Fibroblast of lung (primary cell): ENCODE results near the gene GALNT18. TPM values are rescaled to one million over a fixed set of nuclear protein-coding genes. Genes with fewer than 3 reads are reported as not detected.

Experiments used
- DNase-seq, 2 donors: peaks; one replicate each; pipeline versions ENCODE4 v3.0.0 to v3.0.0-alpha.2; 2010; ENCODE audit warnings: low read depth in 2 of 2
- H2AFZ ChIP-seq: 2 replicates; pipeline ENCODE4 v1.5.1; 2012; ENCODE audit warnings: low read length, control low read depth, inconsistent platforms
- H3K27ac ChIP-seq: 2 replicates; pipeline ENCODE4 v1.5.1; 2011; ENCODE audit warnings: low read length, control low read depth; ENCODE audit not compliant: insufficient read depth
- H3K27me3 ChIP-seq: 2 replicates; pipeline ENCODE4 v1.5.1; 2011; ENCODE audit warnings: mild to moderate bottlenecking, low read length; ENCODE audit not compliant: control insufficient read depth, insufficient read depth
- H3K36me3 ChIP-seq: 2 replicates; pipeline ENCODE4 v1.5.1; 2011; ENCODE audit warnings: low read length; ENCODE audit not compliant: control insufficient read depth, insufficient read depth
- H3K4me1 ChIP-seq: 2 replicates; pipeline ENCODE4 v1.5.1; 2011; ENCODE audit warnings: low read length; ENCODE audit not compliant: control insufficient read depth, insufficient read depth; ENCODE audit errors: extremely low read depth
- H3K4me2 ChIP-seq: 2 replicates; pipeline ENCODE4 v1.5.1; 2011; ENCODE audit warnings: low read length, control low read depth; ENCODE audit not compliant: insufficient read depth; ENCODE audit errors: extremely low read depth
- H3K4me3 ChIP-seq, 4 experiments: fragments of 200-600 bp in 1 of 4; sonication (generic) in 1 of 4; replicated peaks in 1 of 4; 2 replicates each; pipeline ENCODE4 v1.5.1; 2011 to 2016; ENCODE audit warnings: low read length in 4 of 4, low read depth in 3 of 4, mild to moderate bottlenecking in 3 of 4, control low read depth in 2 of 4, inconsistent platforms in 1 of 4, mixed read lengths in 1 of 4; ENCODE audit not compliant: insufficient read depth in 1 of 4; ENCODE audit errors: control extremely low read depth in 1 of 4
- H3K79me2 ChIP-seq: 2 replicates; pipeline ENCODE4 v1.5.1; 2012; ENCODE audit warnings: mild to moderate bottlenecking, low read length, inconsistent platforms; ENCODE audit not compliant: control insufficient read depth, insufficient read depth
- H3K9ac ChIP-seq: 2 replicates; pipeline ENCODE4 v1.5.1; 2011; ENCODE audit warnings: mild to moderate bottlenecking, low read length, control low read depth; ENCODE audit not compliant: insufficient read depth
- H3K9me3 ChIP-seq: 2 replicates; pipeline ENCODE4 v1.5.1; 2012; ENCODE audit warnings: low read depth, low read length; ENCODE audit not compliant: control insufficient read depth, insufficient read depth
- H4K20me1 ChIP-seq: 2 replicates; pipeline ENCODE4 v1.5.1; 2011; ENCODE audit warnings: low read length; ENCODE audit not compliant: control insufficient read depth, insufficient read depth; ENCODE audit errors: extremely low read depth
- EZH2 ChIP-seq: IDR thresholded peaks from 2 replicates; pipeline ENCODE4 v1.5.1; 2012; ENCODE audit warnings: low read length, control low read depth, mild to moderate bottlenecking; ENCODE audit errors: missing control alignments
- polyA plus RNA-seq, 2 donors: library from polyadenylated mRNA; depleted of rRNA in 1 of 2; stranded (reverse) in 1 of 2; unstranded in 1 of 2; fragments of >200 nt; gene quantifications; 2 replicates each; pipeline ENCODE4 v1.2.1, GENCODE V29; 2011 to 2012; ENCODE audit warnings: missing spikeins in 1 of 2
- total RNA-seq: library from RNA; depleted of rRNA; stranded (reverse); fragments of >200 nt; gene quantifications from 2 replicates; pipeline ENCODE4 v1.2.1, GENCODE V29; 2014
- TF ChIP-seq, protein P1 (sequence below), 2 donors: IDR thresholded peaks in 1 of 2; conservative IDR thresholded peaks in 1 of 2; 1 replicate in 1 of 2; 2 replicates in 1 of 2; pipeline ENCODE4 v1.5.1; 2011 to 2012; ENCODE audit warnings: low read length in 2 of 2, control low read depth in 1 of 2, inconsistent platforms in 1 of 2, low read depth in 1 of 2, mild to moderate bottlenecking in 1 of 2

Gene GALNT18
- total and polyA plus RNA-seq, 2 donors (not counting 1 experiment from before 2014, with no cell fraction given) = 0.50 to 19.3 TPM

- no peak for DNase-seq
- Histone ChIP-seq H4K20me1 (no peaks in the 10 kb centered on the region), H3K4me2 (no peak overlapping the region), H3K4me3 (no peak overlapping the region), H3K27ac (no peak overlapping the region), H3K9me3 (no peaks in the 10 kb centered on the region), H3K79me2 (no peaks in the 10 kb centered on the region), H3K9ac (no peak overlapping the region), H3K36me3 (no peaks in the 10 kb centered on the region), H2AFZ (no peak overlapping the region), H3K27me3 (no peaks in the 10 kb centered on the region), H3K4me1 (no peaks in the 10 kb centered on the region)
- TF ChIP-seq EZH2 = no peak
- TF ChIP-seq, protein P1, sequence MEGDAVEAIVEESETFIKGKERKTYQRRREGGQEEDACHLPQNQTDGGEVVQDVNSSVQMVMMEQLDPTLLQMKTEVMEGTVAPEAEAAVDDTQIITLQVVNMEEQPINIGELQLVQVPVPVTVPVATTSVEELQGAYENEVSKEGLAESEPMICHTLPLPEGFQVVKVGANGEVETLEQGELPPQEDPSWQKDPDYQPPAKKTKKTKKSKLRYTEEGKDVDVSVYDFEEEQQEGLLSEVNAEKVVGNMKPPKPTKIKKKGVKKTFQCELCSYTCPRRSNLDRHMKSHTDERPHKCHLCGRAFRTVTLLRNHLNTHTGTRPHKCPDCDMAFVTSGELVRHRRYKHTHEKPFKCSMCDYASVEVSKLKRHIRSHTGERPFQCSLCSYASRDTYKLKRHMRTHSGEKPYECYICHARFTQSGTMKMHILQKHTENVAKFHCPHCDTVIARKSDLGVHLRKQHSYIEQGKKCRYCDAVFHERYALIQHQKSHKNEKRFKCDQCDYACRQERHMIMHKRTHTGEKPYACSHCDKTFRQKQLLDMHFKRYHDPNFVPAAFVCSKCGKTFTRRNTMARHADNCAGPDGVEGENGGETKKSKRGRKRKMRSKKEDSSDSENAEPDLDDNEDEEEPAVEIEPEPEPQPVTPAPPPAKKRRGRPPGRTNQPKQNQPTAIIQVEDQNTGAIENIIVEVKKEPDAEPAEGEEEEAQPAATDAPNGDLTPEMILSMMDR (conservative IDR thresholded peaks at IDR 0.05 in 1 of 2, IDR thresholded peaks at IDR 0.05 in 1 of 2; ENCODE audit: low read depth in 1 of 2, low read length in 2 of 2) = no peak
These were observed 69.2 kb downstream of the GALNT18 start for GRCh38 chr11:11552529-11553087.

GRCh38 chr11:11550534-11550933 is 71.3 kb downstream of the GALNT18 start:
- TF ChIP-seq, protein P1 (conservative IDR thresholded peaks at IDR 0.05 in 1 of 2, IDR thresholded peaks at IDR 0.05 in 1 of 2; ENCODE audit: low read depth in 1 of 2, low read length in 2 of 2) = no peak
- no peak for TF ChIP-seq EZH2
- no peaks in the 10 kb centered on the region for H3K27me3 ChIP-seq
- H3K4me2 ChIP-seq = no peak overlapping the region
- no peak overlapping the region for H2AFZ ChIP-seq
- H3K9me3 ChIP-seq = no peaks in the 10 kb centered on the region
- H3K79me2 ChIP-seq = no peaks in the 10 kb centered on the region
- DNase-seq = no peak
- H3K4me3 ChIP-seq = no peak overlapping the region
- H3K4me1 ChIP-seq = no peaks in the 10 kb centered on the region
- H3K36me3 ChIP-seq = no peaks in the 10 kb centered on the region
- no peak overlapping the region for H3K27ac ChIP-seq
- H4K20me1 ChIP-seq = no peaks in the 10 kb centered on the region
- no peak overlapping the region for H3K9ac ChIP-seq

DNA sequence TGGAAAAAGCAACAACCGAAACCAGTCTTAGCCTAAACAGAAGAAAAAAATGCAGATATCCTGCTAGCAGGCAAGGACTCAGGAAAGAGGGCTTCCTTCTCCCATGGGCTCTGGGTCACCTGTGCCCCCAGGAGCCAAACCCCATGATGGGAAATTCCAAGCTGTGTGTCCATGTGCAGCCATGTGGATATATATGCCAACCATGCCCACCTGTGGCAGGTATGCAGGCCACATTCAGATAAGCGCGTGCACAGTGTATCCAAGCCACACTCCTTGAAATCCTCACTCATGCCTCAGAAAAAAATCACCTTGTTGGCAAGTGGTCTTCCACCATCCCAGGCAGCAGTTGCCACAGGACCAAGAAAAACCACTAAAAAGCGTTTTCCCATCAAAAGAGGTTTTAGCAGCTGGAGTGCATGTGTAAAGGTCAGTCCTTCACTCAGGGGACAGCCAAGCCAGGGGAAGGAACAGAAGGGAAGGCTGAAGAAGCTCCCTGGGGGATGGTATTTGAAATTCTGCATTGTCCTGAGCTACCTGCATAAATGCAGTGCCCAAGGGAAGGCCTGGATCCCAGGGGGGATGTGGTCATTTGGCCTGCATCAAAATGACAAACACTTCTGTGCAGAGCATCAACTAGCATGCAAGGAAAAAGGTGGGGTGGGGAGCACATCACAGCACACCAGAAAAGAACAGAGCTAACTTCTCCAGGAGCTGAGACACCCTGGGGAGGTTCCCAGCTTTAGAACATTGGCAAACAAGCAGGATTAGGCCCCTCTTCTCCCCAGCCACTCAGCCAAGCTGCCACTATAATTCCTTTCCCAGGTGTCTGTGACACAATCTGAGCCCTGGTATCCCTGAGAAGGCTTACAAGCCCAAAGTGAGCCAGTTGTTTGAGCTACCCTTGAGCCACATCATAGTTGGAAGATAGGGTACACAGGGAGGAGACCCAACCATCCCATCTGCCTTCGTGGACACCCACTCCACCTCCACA is 76.2 kb downstream of the GALNT18 start:
- Histone ChIP-seq H3K27ac (no peak overlapping the region), H2AFZ (no peak overlapping the region), H3K79me2 (no peaks in the 10 kb centered on the region), H3K27me3 (no peaks in the 10 kb centered on the region), H3K4me3 (no peak overlapping the region), H3K36me3 (no peaks in the 10 kb centered on the region), H3K4me2 (no peak overlapping the region), H3K9me3 (no peaks in the 10 kb centered on the region), H3K4me1 (no peaks in the 10 kb centered on the region), H3K9ac (no peak overlapping the region), H4K20me1 (no peaks in the 10 kb centered on the region)
- DNase-seq = no peak
- TF ChIP-seq, protein P1 (conservative IDR thresholded peaks at IDR 0.05 in 1 of 2, IDR thresholded peaks at IDR 0.05 in 1 of 2; ENCODE audit: low read depth in 1 of 2, low read length in 2 of 2) = no peak
- no peak for TF ChIP-seq EZH2
